ENCODE data around the gene VKORC1L1. TPM values are rescaled to one million over a fixed set of nuclear protein-coding genes. Genes with fewer than 3 reads are reported as not detected.

The VKORC1L1 gene
- total and polyA plus RNA-seq, 9 of the 15 experiments (the other 6 are each of a cell fraction or from before 2014, with no cell fraction given): 6.8 to 36.5 (median 19.3) TPM

GRCh38 chr7:65980478-65981250, 107.8 kb downstream of the VKORC1L1 start (continued):
- TF ChIP-seq ZNF407 (IDR thresholded peaks at IDR 0.05; ENCODE audit: low read depth) (peak; percentile 42; the same call in 1 of the 2 replicates), AFF4 (CRISPR knock-in tag; IDR thresholded peaks at IDR 0.05) (no peak), STAG1 (CRISPR knock-in tag; IDR thresholded peaks at IDR 0.05; ENCODE audit: borderline replicate concordance) (no peak), IFI16 (CRISPR knock-in tag; IDR thresholded peaks at IDR 0.05) (no peak), ZBTB9 (CRISPR knock-in tag; IDR thresholded peaks at IDR 0.05) (no peak), KAT7 (CRISPR knock-in tag; IDR thresholded peaks at IDR 0.05; ENCODE audit: borderline replicate concordance) (no peak), ELF1 (tag; IDR thresholded peaks at IDR 0.05) (no peak), MTA1 (IDR thresholded peaks at IDR 0.05; ENCODE audit: borderline replicate concordance) (peak; percentile 36; the same call in 1 of the 2 replicates), SPI1 (IDR thresholded peaks at IDR 0.05; ENCODE audit: borderline replicate concordance, low read depth, low read length) (peak; percentile 72; the same call in 1 of the 2 replicates), ILK (tag; IDR thresholded peaks at IDR 0.05; ENCODE audit: borderline replicate concordance, low read depth) (no peak), THRA (IDR thresholded peaks at IDR 0.05) (no peak), ZNF133 (CRISPR knock-in tag; IDR thresholded peaks at IDR 0.05) (no peak)
